ENCODE results near the gene IGFL1.

The IGFL1 gene

GRCh38 chr19:46201454-46202310 is 27.9 kb upstream of the IGFL1 start:
- H3K4me3 ChIP-seq (ENCODE audit: low read depth, low read length), result no peak overlapping the region
- TF ChIP-seq CTCF (IDR thresholded peaks at IDR 0.05; ENCODE audit: insufficient read depth, low read length, missing control alignments), result no peak
- ChIA-PET POLR2A (no interaction called here), CTCF (interaction anchor here (2.1 kb wide), 1 partner anchor 12 kb away, joined by 7 read pairs; no protein-coding TSS in a partner anchor)
- no peak for DNase-seq (ENCODE audit: low read depth, low spot score)

- TF ChIP-seq CTCF (IDR thresholded peaks at IDR 0.05; ENCODE audit: insufficient read depth, low read length, missing control alignments), result no peak
- ChIA-PET POLR2A (no interaction called here), CTCF (no interaction called here)
- H3K4me3 ChIP-seq (ENCODE audit: low read depth, low read length), result no peak overlapping the region
- no peak for DNase-seq (ENCODE audit: low read depth, low spot score)
Observed at GRCh38 chr19:46202426-46202825, 27.1 kb upstream of the IGFL1 start.

GRCh38 chr19:46202872-46203860 is 26.4 kb upstream of the IGFL1 start:
- no peak for TF ChIP-seq CTCF (IDR thresholded peaks at IDR 0.05; ENCODE audit: insufficient read depth, low read length, missing control alignments)
- POLR2A ChIA-PET, result no interaction called here
- CTCF ChIA-PET, result interaction anchor here (1.0 kb wide), 1 partner anchor 182 kb away, joined by 3 read pairs; no protein-coding TSS in a partner anchor
- no peak for DNase-seq (ENCODE audit: low read depth, low spot score)
- H3K4me3 ChIP-seq (ENCODE audit: low read depth, low read length), result no peak overlapping the region

GRCh38 chr19:46204008-46204407 is 25.5 kb upstream of the IGFL1 start:
- POLR2A ChIA-PET, result no interaction called here
- no peak for TF ChIP-seq CTCF (IDR thresholded peaks at IDR 0.05; ENCODE audit: insufficient read depth, low read length, missing control alignments)
- DNase-seq (ENCODE audit: low read depth, low spot score), result no peak
- no peak overlapping the region for H3K4me3 ChIP-seq (ENCODE audit: low read depth, low read length)
- CTCF ChIA-PET, result interaction anchor here (1.0 to 2.0 kb wide), 2 partner anchors 61 to 183 kb away, joined by 3 to 4 read pairs; no protein-coding TSS in a partner anchor

GRCh38 chr19:46205183-46205984 is 24.2 kb upstream of the IGFL1 start:
- no peak overlapping the region for H3K4me3 ChIP-seq (ENCODE audit: low read depth, low read length)
- no peak for TF ChIP-seq CTCF (IDR thresholded peaks at IDR 0.05; ENCODE audit: insufficient read depth, low read length, missing control alignments)
- ChIA-PET CTCF (interaction anchor here (2.0 kb wide), 1 partner anchor 59 kb away, joined by 4 read pairs; no protein-coding TSS in a partner anchor), POLR2A (no interaction called here)
- no peak for DNase-seq (ENCODE audit: low read depth, low spot score)
